SK-N-SH (cell line): Measurements from ENCODE around the gene FAM83E.

Experiments used
- ELF1 ChIP-seq: IDR thresholded peaks from 2 replicates; pipeline ENCODE4 v1.4.0; 2012
- SIN3A ChIP-seq: IDR thresholded peaks from 2 replicates; pipeline ENCODE4 v1.6.1; 2012; ENCODE audit warnings: low read depth, mild to moderate bottlenecking, low read length, moderate library complexity, borderline replicate concordance

GRCh38 chr19:48634424-48635262 is 19.8 kb upstream of the FAM83E start:
- TF ChIP-seq ELF1 (no peak), SIN3A (peak; percentile 67; the same call in 1 of the 2 replicates)
